ENCODE measurements around the gene PYGB.
"Not testable (repeated sequence)": the region's sequence is repeated elsewhere in the genome, so short reads cannot be mapped to it uniquely, and the experiment has no call there.

Gene PYGB

GRCh38 chr20:25258828-25259227, 10.9 kb downstream of the PYGB start:
- H3K27ac ChIP-seq: no peak overlapping the region
- TF ChIP-seq CTCF (IDR thresholded peaks at IDR 0.05) (no peak), ZFX (IDR thresholded peaks at IDR 0.05; ENCODE audit: borderline replicate concordance) (no peak)

GRCh38 chr20:25259358-25259757, 11.5 kb downstream of the PYGB start:
- H3K27ac ChIP-seq: no peak overlapping the region
- TF ChIP-seq ZFX (IDR thresholded peaks at IDR 0.05; ENCODE audit: borderline replicate concordance): no peak
- no peak for TF ChIP-seq CTCF (IDR thresholded peaks at IDR 0.05)

- TF ChIP-seq CTCF (IDR thresholded peaks at IDR 0.05) (no peak), ZFX (IDR thresholded peaks at IDR 0.05; ENCODE audit: borderline replicate concordance) (no peak)
- H3K27ac ChIP-seq: no peak overlapping the region
Measured at GRCh38 chr20:25259788-25260254, 11.9 kb downstream of the PYGB start.

- H3K27ac ChIP-seq: not testable (repeated sequence)
Measured at GRCh38 chr20:25260770-25261437, 13.0 kb downstream of the PYGB start.

GRCh38 chr20:25269057-25269832, 21.4 kb downstream of the PYGB start:
- TF ChIP-seq CTCF (IDR thresholded peaks at IDR 0.05) (no peak), ZFX (IDR thresholded peaks at IDR 0.05; ENCODE audit: borderline replicate concordance) (no peak)
- no peak overlapping the region for H3K27ac ChIP-seq

GRCh38 chr20:25269833-25270170, 21.9 kb downstream of the PYGB start:
- no peak for TF ChIP-seq CTCF (IDR thresholded peaks at IDR 0.05)
- TF ChIP-seq ZFX (IDR thresholded peaks at IDR 0.05; ENCODE audit: borderline replicate concordance): no peak
- H3K27ac ChIP-seq: no peak overlapping the region

- no peak for TF ChIP-seq CTCF (IDR thresholded peaks at IDR 0.05)
- TF ChIP-seq ZFX (IDR thresholded peaks at IDR 0.05; ENCODE audit: borderline replicate concordance): no peak
- no peak overlapping the region for H3K27ac ChIP-seq
Measured at GRCh38 chr20:25270829-25271251, 23.0 kb downstream of the PYGB start.

Measured in 22Rv1 (cell line).